ENCODE results near the gene PRUNE1.

PRUNE1 gene

GRCh38 chr1:150981805-150982712 lies 26.2 kb upstream of the PRUNE1 start, which contains the start of gene ANXA9:
Gene ANXA9 (plus strand): TSS chr1:150982292. CDS start chr1:150983106, 814 bp downstream.
- DNase-seq (ENCODE audit: extremely low spot score), result no peak
- TF ChIP-seq ZNF384 (IDR thresholded peaks at IDR 0.05), result no peak
- no peak for TF ChIP-seq FOXK2 (IDR thresholded peaks at IDR 0.05)
- CTCF ChIA-PET, result interaction anchor here (0.7 to 10.3 kb wide), 3 partner anchors 14 to 24 kb away, joined by 4 to 70 read pairs (median 51); partner anchors contain the start of gene MINDY1
- POLR2A ChIA-PET, result interaction anchor here (2.9 kb wide), 1 partner anchor 24 kb away, joined by 16 read pairs; the partner anchor contains the start of gene MINDY1

- TF ChIP-seq HDGF (IDR thresholded peaks at IDR 0.05; ENCODE audit: borderline replicate concordance), result no peak
- no peak for TF ChIP-seq TARDBP (IDR thresholded peaks at IDR 0.05)
- TF ChIP-seq FOXK2 (IDR thresholded peaks at IDR 0.05), result no peak
- TF ChIP-seq ARNT (IDR thresholded peaks at IDR 0.05), result no peak
- TF ChIP-seq PKNOX1 (IDR thresholded peaks at IDR 0.05), result no peak
- no peak for TF ChIP-seq ZNF384 (IDR thresholded peaks at IDR 0.05)
- TF ChIP-seq LEF1 (IDR thresholded peaks at IDR 0.05; ENCODE audit: borderline replicate concordance), result no peak
- no peak for TF ChIP-seq NFRKB (IDR thresholded peaks at IDR 0.05)
- no peak for TF ChIP-seq SP1 (IDR thresholded peaks at IDR 0.05)
- no peak; the same call in 1 of the 2 replicates for TF ChIP-seq L3MBTL2 (conservative IDR thresholded peaks at IDR 0.05)
- TF ChIP-seq CTBP1 (IDR thresholded peaks at IDR 0.05; ENCODE audit: borderline replicate concordance), result no peak
- no peak for TF ChIP-seq ELF4 (IDR thresholded peaks at IDR 0.05)
- TF ChIP-seq BHLHE40 (IDR thresholded peaks at IDR 0.05; ENCODE audit: borderline replicate concordance), result no peak
- DNase-seq (ENCODE audit: extremely low spot score), result no peak
- POLR2A ChIA-PET, result interaction anchor here (1.4 to 2.4 kb wide), 2 partner anchors 12 to 21 kb away, joined by 5 to 10 read pairs; partner anchors contain the start of gene MINDY1
- CTCF ChIA-PET, result interaction anchor here (0.7 to 10.3 kb wide), 3 partner anchors 11 to 21 kb away, joined by 3 to 70 read pairs (median 4); partner anchors contain the start of gene MINDY1
Measured at GRCh38 chr1:150985179-150985825, 22.9 kb upstream of the PRUNE1 start.

- CTCF ChIA-PET, result interaction anchor here (0.6 to 10.3 kb wide), 2 partner anchors 9 to 367 kb away, joined by 4 to 70 read pairs; no protein-coding TSS in a partner anchor
- TF ChIP-seq CTBP1 (IDR thresholded peaks at IDR 0.05; ENCODE audit: borderline replicate concordance) (no peak), LEF1 (IDR thresholded peaks at IDR 0.05; ENCODE audit: borderline replicate concordance) (no peak), PKNOX1 (IDR thresholded peaks at IDR 0.05) (no peak), FOXM1 (IDR thresholded peaks at IDR 0.05; ENCODE audit: borderline replicate concordance) (no peak), SP1 (IDR thresholded peaks at IDR 0.05) (no peak), BHLHE40 (IDR thresholded peaks at IDR 0.05; ENCODE audit: borderline replicate concordance) (no peak), NFRKB (IDR thresholded peaks at IDR 0.05) (no peak), L3MBTL2 (conservative IDR thresholded peaks at IDR 0.05) (no peak)
- DNase-seq (ENCODE audit: extremely low spot score), result no peak
- POLR2A ChIA-PET, result interaction anchor here (1.5 kb wide), 1 partner anchor 18 kb away, joined by 5 read pairs; the partner anchor contains the start of gene MINDY1
Measured at GRCh38 chr1:150987924-150988323, 20.3 kb upstream of the PRUNE1 start.

- POLR2A ChIA-PET, result no interaction called here
- CTCF ChIA-PET, result interaction anchor here (0.5 kb wide), 1 partner anchor 177 kb away, joined by 4 read pairs; no protein-coding TSS in a partner anchor
- DNase-seq (ENCODE audit: extremely low spot score), result no peak
- TF ChIP-seq SUZ12 (IDR thresholded peaks at IDR 0.05), result no peak
- TF ChIP-seq FOXA1 (IDR thresholded peaks at IDR 0.05), result no peak
- TF ChIP-seq PKNOX1 (IDR thresholded peaks at IDR 0.05), result no peak
- no peak for TF ChIP-seq ELF4 (IDR thresholded peaks at IDR 0.05)
- TF ChIP-seq LEF1 (IDR thresholded peaks at IDR 0.05; ENCODE audit: borderline replicate concordance), result no peak
- no peak for TF ChIP-seq CTBP1 (IDR thresholded peaks at IDR 0.05; ENCODE audit: borderline replicate concordance)
- TF ChIP-seq FOXM1 (IDR thresholded peaks at IDR 0.05; ENCODE audit: borderline replicate concordance), result no peak
Measured at GRCh38 chr1:150992626-150993025, 15.6 kb upstream of the PRUNE1 start.

GRCh38 chr1:150994248-150994647 lies 14.0 kb upstream of the PRUNE1 start:
- no peak for TF ChIP-seq NFRKB (IDR thresholded peaks at IDR 0.05)
- TF ChIP-seq CTBP1 (IDR thresholded peaks at IDR 0.05; ENCODE audit: borderline replicate concordance), result no peak
- no peak for DNase-seq (ENCODE audit: extremely low spot score)
- CTCF ChIA-PET, result interaction anchor here (0.6 to 4.7 kb wide), 4 partner anchors 10 to 507 kb away, joined by 4 to 70 read pairs (median 34); partner anchors contain the start of genes ANXA9, MINDY1 and TARS2
- POLR2A ChIA-PET, result interaction anchor here (1.4 kb wide), 1 partner anchor 12 kb away, joined by 6 read pairs; the partner anchor contains the start of gene MINDY1

- DNase-seq (ENCODE audit: extremely low spot score), result no peak
- POLR2A ChIA-PET, result interaction anchor here (2.0 kb wide), 1 partner anchor 11 kb away, joined by 7 read pairs; the partner anchor contains the start of gene MINDY1
Measured at GRCh38 chr1:150995460-150995859, 12.8 kb upstream of the PRUNE1 start.

More at GRCh38 chr1:150995460-150995859, 12.8 kb upstream of the PRUNE1 start:
- CTCF ChIA-PET, result interaction anchor here (0.6 to 4.7 kb wide), 11 partner anchors 10 to 739 kb away, joined by 3 to 70 read pairs (median 4); partner anchors contain the start of genes ANXA9, FALEC, MINDY1 and TARS2
- TF ChIP-seq NFRKB (IDR thresholded peaks at IDR 0.05), result no peak
- TF ChIP-seq TARDBP (IDR thresholded peaks at IDR 0.05), result no peak
- no peak for TF ChIP-seq ELF4 (IDR thresholded peaks at IDR 0.05)
- no peak for TF ChIP-seq ARNT (IDR thresholded peaks at IDR 0.05)
- no peak for TF ChIP-seq L3MBTL2 (conservative IDR thresholded peaks at IDR 0.05)
- TF ChIP-seq SUZ12 (IDR thresholded peaks at IDR 0.05), result no peak
- TF ChIP-seq SP1 (IDR thresholded peaks at IDR 0.05), result no peak
- TF ChIP-seq HDGF (IDR thresholded peaks at IDR 0.05; ENCODE audit: borderline replicate concordance), result no peak
- no peak for TF ChIP-seq LEF1 (IDR thresholded peaks at IDR 0.05; ENCODE audit: borderline replicate concordance)
- no peak for TF ChIP-seq FOXM1 (IDR thresholded peaks at IDR 0.05; ENCODE audit: borderline replicate concordance)
- TF ChIP-seq FOXK2 (IDR thresholded peaks at IDR 0.05), result no peak
